K562 (cell line): Measurements from ENCODE around the gene SERGEF. TPM values are rescaled to one million over a fixed set of nuclear protein-coding genes. Genes with fewer than 3 reads are reported as not detected.

Experiments used
- ARID1B ChIP-seq: fragments of 450-650 bp; IDR thresholded peaks from 2 replicates; pipeline ENCODE4 v1.6.1; 2016; ENCODE audit warnings: antibody characterized with exemption, mild to moderate bottlenecking, inconsistent platforms
- ARNT ChIP-seq, 2 experiments: fragments of 450-650 bp; IDR thresholded peaks; 2 replicates each; pipeline ENCODE4 v1.6.1; 2016; ENCODE audit warnings: mild to moderate bottlenecking in 1 of 2
- BHLHE40 ChIP-seq: IDR thresholded peaks from 2 replicates; pipeline ENCODE4 v1.6.1; 2011; ENCODE audit warnings: low read length, improper control_type of control experiment
- BRCA1 ChIP-seq, 2 experiments: fragments of 450-650 bp in 1 of 2; sonication (generic) in 1 of 2; formaldehyde crosslinking in 1 of 2; IDR thresholded peaks; 2 replicates each; pipeline versions ENCODE4 v1.5.0 to v1.6.1; 2017 to 2020; ENCODE audit warnings: mild to moderate bottlenecking in 1 of 2, missing genetic modification reagents in 1 of 2
- CUX1 ChIP-seq: fragments of 200-800 bp; sonication (Bioruptor generic); IDR thresholded peaks from 2 replicates; pipeline ENCODE4 v1.6.1; 2016; ENCODE audit warnings: missing genetic modification characterization, missing compliant biosample characterization
- DNMT1 ChIP-seq: fragments of 450-650 bp; IDR thresholded peaks from 2 replicates; pipeline ENCODE4 v1.6.1; 2016; ENCODE audit warnings: antibody characterized with exemption, mild to moderate bottlenecking
- DPF2 ChIP-seq: fragments of 450-650 bp; IDR thresholded peaks from 2 replicates; pipeline ENCODE4 v1.6.1; 2016
- KLF1 ChIP-seq: fragments of 450-650 bp; IDR thresholded peaks from 2 replicates; pipeline ENCODE4 v1.6.1; 2016; ENCODE audit warnings: missing genetic modification characterization, missing compliant biosample characterization
- LEF1 ChIP-seq: fragments of 450-650 bp; IDR thresholded peaks from 2 replicates; pipeline ENCODE4 v1.6.1; 2016; ENCODE audit warnings: mild to moderate bottlenecking
- NCOR1 ChIP-seq: fragments of 450-650 bp; IDR thresholded peaks from 2 replicates; pipeline ENCODE4 v1.6.1; 2016; ENCODE audit warnings: mild to moderate bottlenecking, moderate library complexity
- ZNF224 ChIP-seq: sonication (generic); formaldehyde crosslinking; IDR thresholded peaks from 2 replicates; pipeline ENCODE4 v1.8.0; 2022; ENCODE audit warnings: mild to moderate bottlenecking, missing genetic modification reagents
- polyA plus RNA-seq, 8 experiments: library from polyadenylated mRNA; depleted of rRNA in 4 of 8; stranded (reverse) in 5 of 8; unstranded in 3 of 8; fragments of >200 nt; fragmentation: Nextera tagmentation in 2 of 8; fragmentation: Illumina TruSeq in 1 of 8; extraction: Ambion mirVana in 2 of 8; extraction: Trizol in 1 of 8; gene quantifications; 2 replicates each; pipeline versions ENCODE4 v1.2.1 to v1.2.3, GENCODE V29; 2011 to 2014; ENCODE audit warnings: inconsistent platforms in 1 of 8, missing spikeins in 1 of 8
- total RNA-seq, 7 experiments: library from RNA; depleted of rRNA in 6 of 7; stranded (reverse); fragments of >200 nt in 6 of 7; fragmentation: Illumina TruSeq in 2 of 7; extraction: Trizol in 2 of 7; gene quantifications; 2 replicates each; pipeline versions ENCODE4 v1.2.1 to v1.2.3, GENCODE V29; 2011 to 2021; ENCODE audit warnings: low replicate concordance in 1 of 7
- TF ChIP-seq, protein P1 (sequence below): sonication (generic); formaldehyde crosslinking; IDR thresholded peaks from 2 replicates; pipeline ENCODE4 v1.8.0; 2023; ENCODE audit warnings: mild to moderate bottlenecking, missing genetic modification reagents
- TF ChIP-seq, protein P2 (sequence below): sonication (generic); formaldehyde crosslinking; IDR thresholded peaks from 2 replicates; pipeline ENCODE4 v1.8.1; 2022; ENCODE audit warnings: missing genetic modification reagents
- TF ChIP-seq, protein P3 (sequence below): fragments of 450-650 bp; IDR thresholded peaks from 2 replicates; pipeline ENCODE4 v1.6.1; 2017; ENCODE audit warnings: antibody characterized with exemption, mild to moderate bottlenecking

SERGEF gene
- total and polyA plus RNA-seq, 9 of the 15 experiments (the other 6 are each of a cell fraction or from before 2014, with no cell fraction given), result 10.2 to 28.0 (median 19.9) TPM

DNA sequence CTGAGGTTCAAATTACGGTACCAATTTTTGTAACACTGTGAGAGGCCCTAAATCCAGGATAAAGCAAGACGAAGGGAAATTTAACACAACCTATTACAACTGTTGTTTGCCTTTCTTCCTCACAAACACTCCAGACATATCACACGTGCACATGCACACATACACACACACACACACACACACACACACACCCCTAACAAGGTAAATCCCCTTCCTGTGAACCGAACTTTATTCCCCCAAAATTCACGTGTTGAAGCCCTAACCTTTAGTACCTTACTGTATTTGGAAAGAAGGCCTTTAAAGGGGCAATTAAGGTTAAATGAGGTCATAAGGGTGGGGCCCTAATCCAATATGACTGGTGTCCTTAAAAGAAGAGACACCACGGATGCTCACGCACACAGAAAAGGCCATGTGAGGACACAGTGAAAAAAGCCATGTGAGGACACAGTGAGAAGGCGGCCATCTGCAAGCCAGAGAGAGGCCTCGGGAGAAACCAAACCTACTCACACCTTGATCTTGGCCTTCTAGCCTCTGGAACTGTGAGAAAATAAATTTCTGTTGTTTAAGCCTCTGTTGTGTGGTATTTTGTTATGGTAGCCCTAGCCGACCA lies 1.8 kb downstream of the SERGEF start (continued):
- TF ChIP-seq, protein P1, sequence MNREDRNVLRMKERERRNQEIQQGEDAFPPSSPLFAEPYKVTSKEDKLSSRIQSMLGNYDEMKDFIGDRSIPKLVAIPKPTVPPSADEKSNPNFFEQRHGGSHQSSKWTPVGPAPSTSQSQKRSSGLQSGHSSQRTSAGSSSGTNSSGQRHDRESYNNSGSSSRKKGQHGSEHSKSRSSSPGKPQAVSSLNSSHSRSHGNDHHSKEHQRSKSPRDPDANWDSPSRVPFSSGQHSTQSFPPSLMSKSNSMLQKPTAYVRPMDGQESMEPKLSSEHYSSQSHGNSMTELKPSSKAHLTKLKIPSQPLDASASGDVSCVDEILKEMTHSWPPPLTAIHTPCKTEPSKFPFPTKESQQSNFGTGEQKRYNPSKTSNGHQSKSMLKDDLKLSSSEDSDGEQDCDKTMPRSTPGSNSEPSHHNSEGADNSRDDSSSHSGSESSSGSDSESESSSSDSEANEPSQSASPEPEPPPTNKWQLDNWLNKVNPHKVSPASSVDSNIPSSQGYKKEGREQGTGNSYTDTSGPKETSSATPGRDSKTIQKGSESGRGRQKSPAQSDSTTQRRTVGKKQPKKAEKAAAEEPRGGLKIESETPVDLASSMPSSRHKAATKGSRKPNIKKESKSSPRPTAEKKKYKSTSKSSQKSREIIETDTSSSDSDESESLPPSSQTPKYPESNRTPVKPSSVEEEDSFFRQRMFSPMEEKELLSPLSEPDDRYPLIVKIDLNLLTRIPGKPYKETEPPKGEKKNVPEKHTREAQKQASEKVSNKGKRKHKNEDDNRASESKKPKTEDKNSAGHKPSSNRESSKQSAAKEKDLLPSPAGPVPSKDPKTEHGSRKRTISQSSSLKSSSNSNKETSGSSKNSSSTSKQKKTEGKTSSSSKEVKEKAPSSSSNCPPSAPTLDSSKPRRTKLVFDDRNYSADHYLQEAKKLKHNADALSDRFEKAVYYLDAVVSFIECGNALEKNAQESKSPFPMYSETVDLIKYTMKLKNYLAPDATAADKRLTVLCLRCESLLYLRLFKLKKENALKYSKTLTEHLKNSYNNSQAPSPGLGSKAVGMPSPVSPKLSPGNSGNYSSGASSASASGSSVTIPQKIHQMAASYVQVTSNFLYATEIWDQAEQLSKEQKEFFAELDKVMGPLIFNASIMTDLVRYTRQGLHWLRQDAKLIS (CRISPR knock-in tag), result no peak
- 0 out of 4 replicates have a peak, but pooled peaks of 1 of the 2 experiments have one; percentile 37 for TF ChIP-seq ARNT (IDR thresholded peaks at IDR 0.05)
- TF ChIP-seq, protein P2, sequence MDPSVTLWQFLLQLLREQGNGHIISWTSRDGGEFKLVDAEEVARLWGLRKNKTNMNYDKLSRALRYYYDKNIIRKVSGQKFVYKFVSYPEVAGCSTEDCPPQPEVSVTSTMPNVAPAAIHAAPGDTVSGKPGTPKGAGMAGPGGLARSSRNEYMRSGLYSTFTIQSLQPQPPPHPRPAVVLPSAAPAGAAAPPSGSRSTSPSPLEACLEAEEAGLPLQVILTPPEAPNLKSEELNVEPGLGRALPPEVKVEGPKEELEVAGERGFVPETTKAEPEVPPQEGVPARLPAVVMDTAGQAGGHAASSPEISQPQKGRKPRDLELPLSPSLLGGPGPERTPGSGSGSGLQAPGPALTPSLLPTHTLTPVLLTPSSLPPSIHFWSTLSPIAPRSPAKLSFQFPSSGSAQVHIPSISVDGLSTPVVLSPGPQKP (CRISPR knock-in tag), result no peak
- no peak for TF ChIP-seq ZNF224 (CRISPR knock-in tag)
- TF ChIP-seq BHLHE40, result peak; percentile 43; the same call in 1 of the 2 replicates
- peak; percentile 65; the same call in 1 of the 2 replicates for TF ChIP-seq KLF1 (tag)
- TF ChIP-seq NCOR1, result peak; percentile 61
- 0 out of 2 replicates have a peak, but pooled peaks have one; percentile 18 for TF ChIP-seq LEF1
- no peak for TF ChIP-seq BRCA1 (IDR thresholded peaks at IDR 0.05)
- no peak for TF ChIP-seq BRCA1 (CRISPR knock-in tag; IDR thresholded peaks at IDR 0.05)
- no peak for TF ChIP-seq DNMT1
- TF ChIP-seq, protein P3, sequence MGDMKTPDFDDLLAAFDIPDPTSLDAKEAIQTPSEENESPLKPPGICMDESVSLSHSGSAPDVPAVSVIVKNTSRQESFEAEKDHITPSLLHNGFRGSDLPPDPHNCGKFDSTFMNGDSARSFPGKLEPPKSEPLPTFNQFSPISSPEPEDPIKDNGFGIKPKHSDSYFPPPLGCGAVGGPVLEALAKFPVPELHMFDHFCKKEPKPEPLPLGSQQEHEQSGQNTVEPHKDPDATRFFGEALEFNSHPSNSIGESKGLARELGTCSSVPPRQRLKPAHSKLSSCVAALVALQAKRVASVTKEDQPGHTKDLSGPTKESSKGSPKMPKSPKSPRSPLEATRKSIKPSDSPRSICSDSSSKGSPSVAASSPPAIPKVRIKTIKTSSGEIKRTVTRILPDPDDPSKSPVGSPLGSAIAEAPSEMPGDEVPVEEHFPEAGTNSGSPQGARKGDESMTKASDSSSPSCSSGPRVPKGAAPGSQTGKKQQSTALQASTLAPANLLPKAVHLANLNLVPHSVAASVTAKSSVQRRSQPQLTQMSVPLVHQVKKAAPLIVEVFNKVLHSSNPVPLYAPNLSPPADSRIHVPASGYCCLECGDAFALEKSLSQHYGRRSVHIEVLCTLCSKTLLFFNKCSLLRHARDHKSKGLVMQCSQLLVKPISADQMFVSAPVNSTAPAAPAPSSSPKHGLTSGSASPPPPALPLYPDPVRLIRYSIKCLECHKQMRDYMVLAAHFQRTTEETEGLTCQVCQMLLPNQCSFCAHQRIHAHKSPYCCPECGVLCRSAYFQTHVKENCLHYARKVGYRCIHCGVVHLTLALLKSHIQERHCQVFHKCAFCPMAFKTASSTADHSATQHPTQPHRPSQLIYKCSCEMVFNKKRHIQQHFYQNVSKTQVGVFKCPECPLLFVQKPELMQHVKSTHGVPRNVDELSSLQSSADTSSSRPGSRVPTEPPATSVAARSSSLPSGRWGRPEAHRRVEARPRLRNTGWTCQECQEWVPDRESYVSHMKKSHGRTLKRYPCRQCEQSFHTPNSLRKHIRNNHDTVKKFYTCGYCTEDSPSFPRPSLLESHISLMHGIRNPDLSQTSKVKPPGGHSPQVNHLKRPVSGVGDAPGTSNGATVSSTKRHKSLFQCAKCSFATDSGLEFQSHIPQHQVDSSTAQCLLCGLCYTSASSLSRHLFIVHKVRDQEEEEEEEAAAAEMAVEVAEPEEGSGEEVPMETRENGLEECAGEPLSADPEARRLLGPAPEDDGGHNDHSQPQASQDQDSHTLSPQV, result peak; percentile 80
- TF ChIP-seq ARID1B, result peak; percentile 34; the same call in 1 of the 2 replicates
- TF ChIP-seq DPF2, result peak; percentile 47; the same call in 1 of the 2 replicates
- TF ChIP-seq CUX1, result no peak
